Measurements from ENCODE around the gene P2RY2. TPM values are rescaled to one million over a fixed set of nuclear protein-coding genes. Genes with fewer than 3 reads are reported as not detected.
A peak's percentile ranks its signal among the peaks of the same experiment; 100 is the strongest.

P2RY2 gene
- total RNA-seq, 1 donor from 2014 or later: 6.5 TPM

DNA sequence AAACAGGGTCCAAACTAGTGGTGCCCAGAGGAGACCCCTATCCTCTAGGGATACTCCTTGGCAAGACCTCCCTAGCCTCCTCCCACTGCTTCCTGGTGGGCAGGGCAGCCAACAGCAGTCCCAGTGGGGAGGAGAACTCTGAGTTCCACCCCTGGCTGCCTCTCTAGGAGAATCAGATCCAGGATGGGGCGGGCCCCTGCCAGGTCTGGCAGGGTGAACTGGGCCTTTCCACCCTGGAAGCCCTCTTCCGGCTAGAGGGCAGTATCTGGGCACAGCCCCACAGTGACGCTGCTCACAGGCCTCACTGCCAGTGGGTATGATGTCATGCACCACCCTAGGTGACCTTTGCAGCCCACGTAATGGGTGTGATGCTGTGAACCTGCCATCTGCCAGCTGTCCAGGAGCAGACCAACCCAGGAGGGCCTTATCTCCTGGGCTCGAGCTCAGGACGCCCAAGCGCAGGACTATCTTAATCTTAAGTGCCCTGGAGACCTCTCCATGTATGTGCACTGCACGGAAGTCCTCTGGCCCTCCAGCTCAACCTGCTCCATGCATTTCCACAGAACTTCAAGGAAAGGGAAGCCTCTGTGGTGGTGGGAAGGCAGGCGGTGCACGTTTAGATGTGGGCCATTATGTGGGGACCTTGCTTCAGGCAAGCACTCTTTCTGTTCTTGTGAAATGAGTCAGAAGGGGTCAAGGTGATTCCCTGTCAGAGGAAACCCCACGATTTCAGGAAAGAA lies 44.2 kb upstream of the P2RY2 start:
- Histone ChIP-seq H3K9me3 (no peaks in the 10 kb centered on the region), H3K27me3 (ENCODE audit: low read depth) (no peaks in the 10 kb centered on the region), H3K36me3 (no peaks in the 10 kb centered on the region), H3K4me3 (no peak overlapping the region), H3K4me1 (peaks cover 40% of the 10 kb centered on the region), H3K27ac (no peak overlapping the region)
- peak in 1 of 2 donors; percentile 12 for ATAC-seq
- intact Hi-C loops (cut with DNase I): loop anchor here (10.0 kb wide), 1 partner anchor 339 kb away; no protein-coding TSS in a partner anchor
- TF ChIP-seq, protein P1, sequence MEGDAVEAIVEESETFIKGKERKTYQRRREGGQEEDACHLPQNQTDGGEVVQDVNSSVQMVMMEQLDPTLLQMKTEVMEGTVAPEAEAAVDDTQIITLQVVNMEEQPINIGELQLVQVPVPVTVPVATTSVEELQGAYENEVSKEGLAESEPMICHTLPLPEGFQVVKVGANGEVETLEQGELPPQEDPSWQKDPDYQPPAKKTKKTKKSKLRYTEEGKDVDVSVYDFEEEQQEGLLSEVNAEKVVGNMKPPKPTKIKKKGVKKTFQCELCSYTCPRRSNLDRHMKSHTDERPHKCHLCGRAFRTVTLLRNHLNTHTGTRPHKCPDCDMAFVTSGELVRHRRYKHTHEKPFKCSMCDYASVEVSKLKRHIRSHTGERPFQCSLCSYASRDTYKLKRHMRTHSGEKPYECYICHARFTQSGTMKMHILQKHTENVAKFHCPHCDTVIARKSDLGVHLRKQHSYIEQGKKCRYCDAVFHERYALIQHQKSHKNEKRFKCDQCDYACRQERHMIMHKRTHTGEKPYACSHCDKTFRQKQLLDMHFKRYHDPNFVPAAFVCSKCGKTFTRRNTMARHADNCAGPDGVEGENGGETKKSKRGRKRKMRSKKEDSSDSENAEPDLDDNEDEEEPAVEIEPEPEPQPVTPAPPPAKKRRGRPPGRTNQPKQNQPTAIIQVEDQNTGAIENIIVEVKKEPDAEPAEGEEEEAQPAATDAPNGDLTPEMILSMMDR (IDR thresholded peaks at IDR 0.05): no peak
- no peak for DNase-seq

DNA sequence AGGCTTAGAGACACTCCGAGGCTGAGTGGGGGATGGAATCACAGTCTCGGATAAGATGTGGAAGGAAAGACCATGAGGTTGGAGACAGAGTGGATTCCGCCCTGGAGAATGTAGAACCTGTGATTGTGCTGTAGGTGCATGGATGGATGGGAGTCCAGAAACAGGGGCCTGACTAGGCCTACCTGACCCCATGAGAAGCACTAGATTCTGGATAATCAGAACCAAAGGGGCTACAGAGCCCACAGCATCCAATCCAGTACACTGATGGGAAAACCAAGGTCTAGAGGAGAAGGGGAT lies 43.6 kb upstream of the P2RY2 start:
- no peak overlapping the region for H3K27ac ChIP-seq
- H3K4me1 ChIP-seq: peaks cover 40% of the 10 kb centered on the region
- ATAC-seq: no peak
- no peaks in the 10 kb centered on the region for H3K27me3 ChIP-seq (ENCODE audit: low read depth)
- H3K4me3 ChIP-seq: no peak overlapping the region
- TF ChIP-seq, protein P1 (IDR thresholded peaks at IDR 0.05): no peak
- H3K36me3 ChIP-seq: no peaks in the 10 kb centered on the region
- H3K9me3 ChIP-seq: no peaks in the 10 kb centered on the region
- intact Hi-C loops (cut with DNase I): loop anchor here (10.0 kb wide), 1 partner anchor 340 kb away; no protein-coding TSS in a partner anchor
- DNase-seq: no peak

DNA sequence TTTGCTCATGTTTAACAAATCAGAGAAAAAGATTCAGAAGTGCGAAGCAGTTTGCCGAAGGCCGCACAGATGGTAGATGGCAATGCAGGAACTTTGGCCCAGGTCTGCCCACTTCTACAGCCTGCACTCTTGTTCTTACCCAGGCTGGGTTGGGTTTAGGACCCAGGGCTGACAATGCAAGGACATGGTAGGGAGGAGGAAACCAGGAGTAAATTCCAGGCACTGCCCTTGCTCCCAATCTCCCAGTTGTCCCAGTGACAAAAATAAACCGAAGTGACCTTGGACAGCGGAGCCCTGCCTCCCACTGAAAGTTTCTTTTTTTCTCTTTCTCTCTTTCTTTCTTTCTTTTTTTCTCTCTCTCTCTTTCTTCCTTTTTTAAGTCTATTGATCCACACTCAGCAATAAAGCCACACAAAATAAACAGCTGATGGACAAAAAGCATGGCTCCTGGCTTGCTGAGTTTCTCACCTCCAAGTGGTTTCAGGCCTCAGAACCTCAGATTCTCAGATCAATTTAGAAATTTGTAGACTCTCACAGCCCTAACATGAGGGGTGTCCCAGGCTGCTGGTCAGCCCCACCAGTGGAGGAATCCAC lies 42.4 kb upstream of the P2RY2 start:
- no peak for ATAC-seq
- H3K9me3 ChIP-seq: no peaks in the 10 kb centered on the region
- no peaks in the 10 kb centered on the region for H3K36me3 ChIP-seq
- intact Hi-C loops (cut with DNase I): loop anchor here (10.0 kb wide), 1 partner anchor 341 kb away; no protein-coding TSS in a partner anchor
- no peaks in the 10 kb centered on the region for H3K27me3 ChIP-seq (ENCODE audit: low read depth)
- TF ChIP-seq, protein P1 (IDR thresholded peaks at IDR 0.05): no peak
- H3K4me1 ChIP-seq: peaks cover 40% of the 10 kb centered on the region
- H3K27ac ChIP-seq: peak overlapping the region; percentile 46
- H3K4me3 ChIP-seq: no peak overlapping the region
- DNase-seq: no peak

DNA sequence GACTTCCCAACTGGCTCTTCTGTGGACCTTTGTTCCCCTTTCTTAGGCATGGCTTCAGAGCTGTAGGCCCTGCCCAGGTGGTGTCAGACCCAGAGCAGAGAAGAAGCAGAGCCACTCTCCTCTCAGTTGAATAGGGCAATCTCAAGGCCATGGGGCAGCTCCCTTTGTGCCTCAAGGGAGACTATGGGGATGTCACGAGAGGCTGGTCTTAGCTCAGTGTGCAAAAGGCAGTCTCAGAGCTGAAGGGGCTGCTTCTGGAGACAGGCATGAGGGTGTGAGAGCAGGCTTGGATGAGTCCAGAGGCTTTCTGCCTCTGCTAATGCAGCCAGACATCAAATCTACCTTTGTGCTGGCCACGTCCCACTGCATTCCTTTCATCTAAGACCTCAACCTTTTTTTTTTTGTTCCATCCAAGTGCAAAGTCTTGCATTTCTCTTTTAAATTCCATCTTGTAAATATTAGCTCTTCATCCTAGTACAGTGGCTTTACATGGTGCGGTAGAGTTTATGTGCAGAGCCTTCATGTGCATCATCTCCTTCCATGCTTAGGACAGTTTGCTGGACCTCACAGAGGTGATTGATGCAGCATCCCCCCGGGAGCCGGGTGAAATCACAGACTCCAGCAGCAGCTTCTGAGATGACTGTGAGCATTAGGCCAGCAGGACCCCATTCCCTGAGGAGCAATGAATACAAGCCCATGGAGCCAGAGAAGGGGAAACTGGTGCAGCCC lies 41.8 kb upstream of the P2RY2 start:
- Histone ChIP-seq H3K4me1 (peaks cover 35% of the 10 kb centered on the region), H3K27ac (peak overlapping the region; percentile 72), H3K27me3 (ENCODE audit: low read depth) (no peaks in the 10 kb centered on the region), H3K4me3 (no peak overlapping the region), H3K9me3 (no peaks in the 10 kb centered on the region), H3K36me3 (no peaks in the 10 kb centered on the region)
- TF ChIP-seq, protein P1 (IDR thresholded peaks at IDR 0.05): no peak
- no peak for DNase-seq
- intact Hi-C loops (cut with DNase I): loop anchor here (10.0 kb wide), 1 partner anchor 342 kb away; no protein-coding TSS in a partner anchor
- ATAC-seq: no peak

DNA sequence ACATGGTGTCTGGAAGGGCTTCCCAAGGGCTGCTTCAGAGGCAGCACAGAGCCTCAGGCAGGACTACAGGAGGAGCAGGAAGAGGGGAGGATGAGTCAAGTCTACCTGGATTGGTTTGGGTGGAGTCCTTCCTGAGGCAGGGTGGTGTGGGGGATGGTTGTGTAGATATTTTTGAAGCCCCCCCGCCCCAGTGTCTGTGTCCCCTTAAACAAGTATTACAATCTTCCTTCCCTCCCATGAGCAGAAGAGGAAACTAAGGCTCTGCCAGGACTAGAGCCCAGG lies 41.3 kb upstream of the P2RY2 start:
- peak overlapping the region; percentile 72 for H3K27ac ChIP-seq
- DNase-seq (no peak), ATAC-seq (no peak)
- H3K36me3 ChIP-seq: no peaks in the 10 kb centered on the region
- intact Hi-C loops (cut with DNase I): loop anchor here (10.0 kb wide), 1 partner anchor 342 kb away; no protein-coding TSS in a partner anchor
- no peak overlapping the region for H3K4me3 ChIP-seq
- H3K4me1 ChIP-seq: peaks cover 30% of the 10 kb centered on the region
- no peaks in the 10 kb centered on the region for H3K27me3 ChIP-seq (ENCODE audit: low read depth)
- no peaks in the 10 kb centered on the region for H3K9me3 ChIP-seq
- TF ChIP-seq, protein P1 (IDR thresholded peaks at IDR 0.05): no peak

Data from lower lobe of right lung (tissue), 2 donors.